GM19395 (cell line): ENCODE results near the gene COLEC12.

ENCODE experiments used
- ATAC-seq: cut with Tn5 transposase; IDR thresholded peaks from one replicate; pipeline ENCODE4 v1.9.1; 2021; ENCODE audit warnings: mild to moderate bottlenecking, moderate library complexity; ENCODE audit not compliant: unreplicated experiment

COLEC12 gene

DNA sequence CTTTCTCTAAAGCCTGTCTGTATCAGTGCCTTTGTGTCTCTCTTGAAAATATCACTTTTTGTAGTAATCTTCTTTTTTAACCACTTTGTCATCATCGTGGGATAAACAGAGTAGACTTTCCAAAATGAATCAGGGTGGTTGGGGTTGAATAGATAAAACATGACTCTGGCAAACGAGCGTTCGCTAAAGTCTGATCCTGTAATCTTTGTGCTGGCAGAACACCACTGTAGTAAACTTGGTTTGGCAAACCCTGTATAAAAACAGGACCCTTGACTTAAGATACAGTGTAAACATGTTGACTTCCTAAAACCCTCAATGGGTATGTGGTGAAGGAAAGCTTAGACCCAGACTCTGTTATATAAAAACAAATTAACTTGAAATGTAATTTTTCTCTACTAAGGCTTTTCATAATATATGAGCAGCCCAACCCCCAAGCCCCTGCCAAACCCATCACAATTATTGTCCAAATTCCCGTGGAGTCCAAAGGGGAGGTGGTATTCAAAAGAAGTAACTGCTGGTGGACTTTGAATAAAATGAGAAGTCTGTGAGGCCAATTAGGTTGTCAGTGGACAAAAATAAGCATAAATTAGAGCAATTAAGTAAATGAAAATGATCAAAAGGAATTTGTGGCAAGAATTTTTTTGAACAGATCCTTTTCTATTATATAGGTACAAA lies 52.2 kb downstream of the COLEC12 start:
- no peak for ATAC-seq

DNA sequence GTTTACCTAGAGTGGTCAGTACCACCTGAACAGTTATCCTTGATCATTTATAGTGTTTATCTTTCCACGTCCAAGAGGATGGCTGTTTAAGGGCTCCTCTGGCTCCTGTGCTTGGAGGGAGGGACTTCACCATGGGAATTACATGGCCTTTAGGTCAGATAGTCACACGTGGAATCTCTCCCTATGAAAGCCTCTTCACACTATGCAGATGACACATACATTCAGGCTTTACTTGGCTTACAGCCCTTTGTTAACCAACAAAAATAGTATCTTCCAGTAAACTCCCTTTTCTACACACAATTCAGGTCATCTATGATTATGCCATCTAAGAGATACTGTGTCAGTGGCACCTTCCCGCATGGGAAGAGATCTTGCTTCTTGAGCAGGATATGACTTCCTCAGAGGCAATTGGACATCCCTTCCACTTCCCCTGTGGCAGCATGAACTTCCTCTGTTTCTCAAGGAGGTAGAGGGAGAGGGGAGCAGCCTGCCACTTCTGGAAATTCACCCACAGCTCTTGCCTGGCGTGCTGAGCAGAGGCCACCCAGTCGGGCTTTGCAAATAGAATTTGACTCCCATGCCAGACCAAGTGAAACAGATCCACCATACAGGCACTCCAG lies 53.5 kb downstream of the COLEC12 start:
- no peak for ATAC-seq

GRCh38 chr18:445055-445454 lies 55.4 kb downstream of the COLEC12 start:
- ATAC-seq = no peak

DNA sequence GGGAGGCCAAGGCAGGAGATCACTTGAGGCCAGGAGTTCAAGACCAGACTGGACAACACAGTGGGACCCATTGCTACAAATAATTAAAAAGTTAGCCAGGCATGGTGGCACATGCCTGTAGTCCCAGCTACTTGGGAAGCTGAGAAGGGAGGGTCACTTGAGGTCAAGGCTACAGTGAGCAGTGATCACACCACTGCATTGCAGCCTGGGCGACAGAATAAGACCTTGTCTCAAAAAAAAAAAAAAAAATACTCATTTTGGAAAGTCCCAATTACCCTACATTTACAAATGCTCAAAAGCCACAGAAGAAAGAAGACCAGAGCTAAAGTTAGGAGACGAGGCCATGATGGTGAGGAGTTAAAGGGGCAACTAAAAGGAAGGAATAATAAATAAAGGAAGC lies 61.9 kb downstream of the COLEC12 start:
- ATAC-seq = no peak

DNA sequence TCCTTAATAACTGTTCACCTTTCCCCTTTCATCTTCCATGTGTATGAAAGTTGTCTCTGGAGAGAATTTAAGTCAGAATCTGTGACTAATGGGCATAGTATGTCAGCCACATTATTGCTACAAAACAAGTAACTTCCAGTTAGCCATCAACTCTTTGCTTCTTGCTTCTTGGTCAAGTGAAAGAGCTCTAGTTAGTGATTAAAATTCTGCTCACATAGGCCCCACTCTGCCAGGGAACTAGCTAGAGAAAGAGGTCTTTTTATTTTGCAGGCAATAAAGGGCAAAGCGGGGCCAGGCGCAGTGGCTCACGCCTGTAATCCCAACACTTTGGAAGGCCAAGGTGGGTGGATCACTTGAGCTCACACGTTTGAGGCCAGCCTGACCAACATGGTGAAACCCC lies 64.6 kb downstream of the COLEC12 start:
- no peak for ATAC-seq

GRCh38 chr18:434410-434809 lies 66.1 kb downstream of the COLEC12 start:
- ATAC-seq = no peak

GRCh38 chr18:433960-434359 lies 66.5 kb downstream of the COLEC12 start:
- no peak for ATAC-seq

DNA sequence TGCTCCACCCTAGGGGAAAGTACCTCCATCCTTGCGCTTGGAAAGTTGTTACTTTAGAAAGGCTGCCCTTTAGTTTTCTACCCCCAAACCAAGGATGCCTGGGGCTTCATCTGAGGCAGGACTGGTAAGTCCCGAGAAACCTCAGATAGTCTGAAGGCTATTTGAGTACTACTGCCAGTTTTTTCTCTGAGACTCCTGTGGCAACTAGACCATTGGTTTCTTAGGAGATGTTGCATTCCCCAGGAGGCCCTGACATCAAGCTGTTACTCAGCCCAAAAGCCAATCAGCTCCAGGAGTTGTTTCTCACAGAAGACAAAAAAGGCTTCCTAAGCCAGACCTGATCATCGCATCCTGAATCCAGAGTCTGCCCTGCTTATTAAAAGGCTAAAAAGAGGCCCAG lies 67.2 kb downstream of the COLEC12 start:
- no peak for ATAC-seq

- ATAC-seq = no peak
Observed at GRCh38 chr18:432791-433190, 67.7 kb downstream of the COLEC12 start.

GRCh38 chr18:429030-429429 lies 71.5 kb downstream of the COLEC12 start:
- ATAC-seq = no peak

DNA sequence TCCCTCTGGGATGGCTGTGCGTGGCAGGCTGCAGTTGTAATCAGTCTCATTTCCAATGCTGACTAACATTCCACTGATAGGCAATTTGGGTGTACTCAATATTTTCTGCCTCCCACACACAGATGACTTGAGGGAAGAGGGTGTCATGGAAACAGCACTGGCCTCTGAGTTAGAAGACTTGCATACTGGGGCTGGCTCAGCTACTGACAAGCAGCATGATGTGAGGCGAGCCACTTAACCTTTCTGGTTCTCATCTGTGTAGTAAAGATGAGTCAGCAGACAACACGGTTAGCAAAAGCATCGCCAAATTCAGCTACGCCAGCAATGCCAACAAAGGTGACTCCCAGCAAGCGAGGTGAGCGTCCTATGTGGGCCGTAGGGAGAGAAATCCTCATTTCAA lies 73.5 kb downstream of the COLEC12 start:
- no peak for ATAC-seq

GRCh38 chr18:425106-425745 lies 75.3 kb downstream of the COLEC12 start:
- no peak for ATAC-seq

DNA sequence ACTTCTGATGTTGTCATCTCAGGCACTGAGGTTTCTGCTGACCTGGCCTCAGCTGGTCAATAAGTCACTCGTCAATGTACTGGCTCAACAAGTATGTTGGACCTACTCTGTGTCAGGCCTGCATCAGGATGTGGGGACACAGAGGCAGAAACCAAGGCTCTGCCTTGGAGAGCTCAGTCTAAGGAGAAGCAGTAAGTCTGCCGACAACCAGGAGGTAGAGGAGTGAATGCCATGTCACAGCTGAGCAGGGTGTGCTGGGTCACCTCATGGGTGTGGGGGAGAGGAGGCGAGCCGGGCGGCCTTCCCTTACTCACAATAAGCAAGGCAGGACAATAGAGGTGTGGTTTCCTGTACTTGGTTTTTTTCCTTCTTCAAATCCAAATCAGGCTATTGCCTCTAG lies 75.8 kb downstream of the COLEC12 start:
- ATAC-seq = no peak

GRCh38 chr18:424071-424661 lies 76.3 kb downstream of the COLEC12 start:
- no peak for ATAC-seq

DNA sequence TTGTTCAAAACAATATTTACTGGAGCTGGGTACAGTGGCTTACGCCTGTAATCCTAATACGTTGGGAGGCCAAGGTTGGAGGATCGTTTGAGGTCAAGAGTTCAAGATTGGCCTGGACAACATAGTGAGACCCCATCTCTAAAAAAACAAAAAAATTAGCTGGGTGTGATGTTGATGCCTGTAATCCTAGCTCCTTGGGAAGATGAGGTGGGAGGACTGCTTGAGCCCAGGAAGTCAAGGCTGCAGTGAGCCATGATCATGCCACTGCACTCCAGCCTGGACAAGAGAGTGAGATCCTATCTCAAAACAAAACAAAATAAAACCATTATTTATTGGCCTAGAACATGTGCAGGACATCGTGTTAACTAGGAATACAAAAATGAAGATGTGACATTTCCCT lies 77.5 kb downstream of the COLEC12 start:
- ATAC-seq = no peak

DNA sequence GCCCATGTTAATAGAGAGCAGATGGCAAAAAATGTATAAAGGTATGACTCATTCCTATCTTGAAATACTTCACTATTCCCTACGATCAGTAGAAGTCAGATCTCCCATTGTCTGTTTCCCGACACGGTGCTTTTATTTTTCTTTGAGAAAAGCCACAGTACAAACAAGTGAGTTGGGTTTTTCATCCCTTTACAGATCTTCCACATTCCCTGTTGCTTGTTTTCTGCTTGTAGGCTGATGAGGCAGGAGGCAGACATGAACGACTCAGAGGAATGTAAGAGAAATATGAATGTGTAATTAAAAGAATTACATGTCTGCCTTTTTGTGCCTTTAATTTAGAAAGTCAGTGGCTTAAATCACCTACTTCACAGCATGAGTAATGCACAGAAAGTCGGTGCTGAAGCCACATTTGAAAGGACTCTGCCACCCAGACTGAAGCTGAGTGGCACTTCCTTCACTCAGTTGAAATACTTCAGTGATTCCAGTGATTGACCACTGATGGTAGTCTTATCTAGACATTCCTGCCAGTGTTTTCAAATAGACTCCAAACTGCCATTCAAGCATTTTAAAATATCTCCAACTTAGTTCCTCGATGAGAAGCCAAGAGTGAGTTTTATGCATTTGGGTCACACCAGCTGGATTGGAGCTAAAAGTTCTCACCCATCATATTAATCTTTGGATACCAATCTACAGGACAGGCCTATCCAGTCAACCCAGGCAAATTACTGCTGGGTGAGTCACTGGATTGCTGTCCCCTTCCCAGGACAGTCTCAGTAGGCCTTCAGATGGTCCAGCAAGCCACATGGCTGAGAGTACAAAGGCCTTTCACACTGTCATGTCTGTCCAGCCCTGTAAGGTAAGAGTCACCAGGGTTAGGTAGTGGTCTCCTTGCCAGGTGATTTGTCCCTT lies 79.0 kb downstream of the COLEC12 start:
- no peak for ATAC-seq

DNA sequence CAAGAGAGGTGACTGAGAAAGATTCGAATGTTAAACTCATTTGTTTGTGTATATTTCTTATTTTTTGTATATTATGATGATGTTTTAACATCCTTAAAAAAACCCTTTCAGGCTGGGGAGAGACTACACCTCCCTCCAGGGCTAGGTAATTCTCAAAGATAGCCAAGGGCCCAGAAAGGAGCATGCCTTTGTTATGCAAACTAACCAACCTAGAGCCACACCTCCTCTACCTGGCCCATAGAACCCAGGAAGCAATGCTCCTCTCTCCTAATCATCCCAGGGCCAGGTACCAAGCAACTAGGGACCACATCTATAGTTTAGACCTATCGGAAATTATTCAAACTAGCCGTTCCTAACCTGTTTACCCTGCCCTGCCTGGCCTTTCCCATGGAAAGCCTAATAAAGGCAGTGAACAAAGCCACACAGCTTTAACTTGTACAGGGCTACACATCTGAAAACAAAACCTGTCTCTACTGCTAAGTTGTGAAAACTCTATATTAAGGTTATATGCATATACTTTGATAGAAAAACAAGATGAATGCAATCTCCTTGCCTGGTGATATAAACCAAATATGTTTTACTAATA lies 79.7 kb downstream of the COLEC12 start:
- ATAC-seq = no peak

DNA sequence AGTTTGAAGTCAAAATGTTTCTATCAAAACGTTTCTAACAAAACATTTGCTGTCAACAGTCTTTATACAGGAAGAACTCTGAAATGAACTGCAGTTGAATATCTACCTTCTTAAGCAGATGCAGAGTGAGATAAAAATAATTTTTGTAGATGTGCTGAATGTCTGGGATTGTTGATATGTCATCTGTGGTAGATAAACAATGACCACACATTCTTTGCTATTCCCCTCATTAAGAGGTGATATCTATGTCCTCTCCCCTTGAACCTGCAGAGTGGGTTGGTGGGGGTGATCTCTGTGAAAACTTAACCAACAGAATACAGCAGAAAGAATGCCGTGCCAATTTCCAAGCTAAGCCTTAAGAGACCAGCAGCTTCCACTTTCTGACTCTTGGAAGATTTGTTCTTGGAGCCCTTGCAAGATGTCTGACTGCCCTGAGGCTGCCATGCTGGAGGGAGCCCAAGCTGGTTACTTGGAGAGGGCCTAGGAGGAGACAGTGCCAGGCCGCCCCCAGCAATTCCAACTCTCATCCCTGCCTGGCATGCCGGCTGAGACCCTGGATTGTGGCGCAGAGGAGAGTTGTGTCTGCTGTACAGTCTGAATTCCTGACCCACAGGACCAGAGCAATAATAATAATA lies 80.8 kb downstream of the COLEC12 start:
- ATAC-seq = no peak

- no peak for ATAC-seq
Observed at GRCh38 chr18:417495-417894, 83.0 kb downstream of the COLEC12 start.

DNA sequence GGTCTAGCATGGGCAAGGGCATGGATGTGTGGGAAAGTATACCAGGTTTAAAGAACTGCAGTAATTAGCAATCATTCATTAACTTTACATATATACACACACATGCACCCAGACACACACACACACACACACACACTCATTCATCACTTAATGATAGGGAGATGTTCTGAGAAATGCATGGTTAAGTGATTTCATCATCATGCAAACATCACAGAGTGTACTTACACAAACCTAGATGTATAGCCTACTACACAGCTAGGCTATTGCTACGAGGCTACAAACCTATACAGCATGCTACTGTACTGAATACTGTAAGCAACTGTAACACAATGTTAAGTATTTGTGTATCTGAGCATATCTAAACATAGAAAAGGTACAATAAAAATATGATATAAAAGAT lies 83.6 kb downstream of the COLEC12 start:
- no peak for ATAC-seq
